IMR-90 (cell line): Measurements from ENCODE around the gene C4B. TPM values are rescaled to one million over a fixed set of nuclear protein-coding genes. Genes with fewer than 3 reads are reported as not detected.

Experiments
- ATAC-seq: fragments of 200-7000 bp; cut with Tn5 transposase; 2 replicates; pipeline ENCODE4 v1.9.1; 2020; ENCODE audit warnings: low read depth, mild to moderate bottlenecking, moderate library complexity
- BruUV-seq: library from RNA; stranded (reverse); fragments of 400-500 nt; replicated peaks from 2 replicates; lab custom pipeline; 2021; lab: Mats Ljungman, UMichigan
- CTCF ChIA-PET: fragments of 300-600 bp; formaldehyde crosslinking; extraction: SDS; loops from one replicate; lab custom pipeline; 2021; ENCODE audit warnings: antibody characterized with exemption; lab: Yijun Ruan, JAX
- POLR2A ChIA-PET: fragments of 300-600 bp; sonication (Branson Sonifier 250); formaldehyde crosslinking; loops from one replicate; lab custom pipeline; 2022; ENCODE audit warnings: antibody characterized with exemption; ENCODE audit not compliant: unreplicated experiment; lab: Charles Lee
- DNase-seq: peaks from one replicate; pipeline ENCODE4 v3.0.0; 2013
- H2AFZ ChIP-seq: replicated peaks from 2 replicates; pipeline ENCODE3; 2013; ENCODE audit warnings: low read length, mild to moderate bottlenecking; ENCODE audit not compliant: poor library complexity
- H2AK5ac ChIP-seq: 2 replicates; pipeline ENCODE4 v1.6.1; 2013; ENCODE audit warnings: low read depth, low read length, inconsistent platforms
- H2AK9ac ChIP-seq: replicated peaks from 2 replicates; pipeline ENCODE3; 2013; ENCODE audit warnings: mild to moderate bottlenecking, low read depth, low read length, moderate library complexity; ENCODE audit not compliant: poor library complexity
- H2BK120ac ChIP-seq: 2 replicates; pipeline ENCODE4 v1.6.1; 2013; ENCODE audit warnings: low read depth, low read length, inconsistent platforms
- H2BK15ac ChIP-seq: 3 replicates; pipeline ENCODE4 v1.6.1; 2013; ENCODE audit warnings: low read depth, low read length, inconsistent platforms
- H2BK20ac ChIP-seq: 2 replicates; pipeline ENCODE4 v1.6.1; 2013; ENCODE audit warnings: low read depth, mild to moderate bottlenecking, inconsistent platforms, low read length, moderate library complexity
- H2BK5ac ChIP-seq: 2 replicates; pipeline ENCODE4 v1.6.1; 2013; ENCODE audit warnings: mild to moderate bottlenecking, low read depth, low read length, inconsistent platforms; ENCODE audit not compliant: poor library complexity, severe bottlenecking
- H3K14ac ChIP-seq: replicated peaks from 2 replicates; pipeline ENCODE4 v1.6.1; 2013; ENCODE audit warnings: low read depth, low read length, inconsistent platforms
- H3K18ac ChIP-seq: 2 replicates; pipeline ENCODE4 v1.6.1; 2013; ENCODE audit warnings: low read depth, low read length, control low read depth
- H3K23ac ChIP-seq: 2 replicates; pipeline ENCODE4 v1.6.1; 2013; ENCODE audit warnings: low read depth, low read length, inconsistent platforms
- H3K27ac ChIP-seq: 2 replicates; pipeline ENCODE4 v1.5.1; 2013; ENCODE audit warnings: mild to moderate bottlenecking, control low read depth, low read length; ENCODE audit not compliant: insufficient read depth
- H3K27me3 ChIP-seq: 2 replicates; pipeline ENCODE4 v1.6.1; 2013; ENCODE audit warnings: low read length; ENCODE audit not compliant: control insufficient read depth, insufficient read depth
- H3K36me3 ChIP-seq: 2 replicates; pipeline ENCODE4 v1.6.1; 2013; ENCODE audit warnings: low read length, mixed read lengths; ENCODE audit not compliant: control insufficient read depth, insufficient read depth
- H3K4ac ChIP-seq: 2 replicates; pipeline ENCODE4 v1.6.1; 2013; ENCODE audit warnings: low read depth, low read length, inconsistent platforms
- H3K4me1 ChIP-seq: 2 replicates; pipeline ENCODE4 v1.6.1; 2013; ENCODE audit warnings: low read length, mixed read lengths; ENCODE audit not compliant: control insufficient read depth, insufficient read depth
- H3K4me2 ChIP-seq: 2 replicates; pipeline ENCODE4 v1.6.1; 2013; ENCODE audit warnings: low read depth, mild to moderate bottlenecking, control low read depth, low read length, moderate library complexity
- H3K4me3 ChIP-seq: 2 replicates; pipeline ENCODE4 v1.5.1; 2013; ENCODE audit warnings: low read depth, mild to moderate bottlenecking, control low read depth, low read length, moderate library complexity; ENCODE audit not compliant: insufficient read depth
- H3K56ac ChIP-seq: 2 replicates; pipeline ENCODE4 v1.6.1; 2013; ENCODE audit warnings: low read length, inconsistent platforms; ENCODE audit not compliant: insufficient read depth; ENCODE audit errors: extremely low read depth
- H3K79me1 ChIP-seq, 2 experiments: 2 replicates each; pipeline ENCODE4 v1.6.1; 2013; ENCODE audit warnings: low read length in 2 of 2, inconsistent platforms in 1 of 2, low read depth in 1 of 2
- H3K9ac ChIP-seq: 2 replicates; pipeline ENCODE4 v1.6.1; 2013; ENCODE audit warnings: low read depth, low read length, control low read depth
- H3K9me1 ChIP-seq: 2 replicates; pipeline ENCODE4 v1.6.1; 2013; ENCODE audit warnings: low read length, inconsistent platforms; ENCODE audit not compliant: insufficient read depth
- H3K9me3 ChIP-seq: 2 replicates; pipeline ENCODE4 v1.6.1; 2013; ENCODE audit warnings: low read length; ENCODE audit not compliant: control insufficient read depth, insufficient read depth
- H4K20me1 ChIP-seq: 2 replicates; pipeline ENCODE4 v1.6.1; 2013; ENCODE audit warnings: low read length, inconsistent platforms; ENCODE audit not compliant: insufficient read depth
- H4K5ac ChIP-seq: 2 replicates; pipeline ENCODE4 v1.6.1; 2013; ENCODE audit warnings: mild to moderate bottlenecking, low read depth, low read length, control low read depth
- H4K8ac ChIP-seq, 2 experiments: 2 replicates each; pipeline ENCODE4 v1.6.1; 2013; ENCODE audit warnings: low read depth in 2 of 2, low read length in 2 of 2, control low read depth in 1 of 2, inconsistent platforms in 1 of 2
- H4K91ac ChIP-seq: 2 replicates; pipeline ENCODE4 v1.6.1; 2013; ENCODE audit warnings: low read depth, low read length, inconsistent platforms; ENCODE audit not compliant: insufficient read depth
- CEBPB ChIP-seq: IDR thresholded peaks from 2 replicates; pipeline ENCODE4 v1.6.1; 2012; ENCODE audit warnings: low read depth, low read length, improper control_type of control experiment
- CHD1 ChIP-seq: IDR thresholded peaks from 2 replicates; pipeline ENCODE4 v1.6.1; 2012; ENCODE audit warnings: low read depth, low read length, improper control_type of control experiment
- CTCF ChIP-seq: conservative IDR thresholded peaks from 2 replicates; pipeline ENCODE4 v1.5.1; 2012; ENCODE audit warnings: mild to moderate bottlenecking, low read depth, low read length, improper control_type of control experiment
- FOS ChIP-seq: fragments of 150-350 bp; IDR thresholded peaks from 2 replicates; pipeline ENCODE4 v1.6.1; 2016; ENCODE audit warnings: low read depth, low read length
- MAFK ChIP-seq: IDR thresholded peaks from 2 replicates; pipeline ENCODE4 v1.6.1; 2012; ENCODE audit warnings: low read depth, low read length, improper control_type of control experiment
- MAZ ChIP-seq: IDR thresholded peaks from 2 replicates; pipeline ENCODE4 v1.6.1; 2012; ENCODE audit warnings: low read depth, mild to moderate bottlenecking, low read length, improper control_type of control experiment, moderate library complexity, borderline replicate concordance
- MXI1 ChIP-seq: IDR thresholded peaks from 2 replicates; pipeline ENCODE4 v1.6.1; 2012; ENCODE audit warnings: low read depth, mild to moderate bottlenecking, low read length, moderate library complexity, borderline replicate concordance
- NFE2L2 ChIP-seq: fragments of 150-350 bp; IDR thresholded peaks from 2 replicates; pipeline ENCODE4 v1.6.1; 2016; ENCODE audit warnings: low read depth, mild to moderate bottlenecking, low read length
- POLR2A ChIP-seq: IDR thresholded peaks from 2 replicates; pipeline ENCODE4 v1.6.1; 2012; ENCODE audit warnings: mild to moderate bottlenecking, low read depth, low read length
- RAD21 ChIP-seq: IDR thresholded peaks from 2 replicates; pipeline ENCODE4 v1.6.1; 2012; ENCODE audit warnings: low read length, improper control_type of control experiment
- RCOR1 ChIP-seq: IDR thresholded peaks from 2 replicates; pipeline ENCODE4 v1.6.1; 2012; ENCODE audit warnings: mild to moderate bottlenecking, low read length, improper control_type of control experiment; ENCODE audit not compliant: insufficient replicate concordance
- RFX5 ChIP-seq: IDR thresholded peaks from 2 replicates; pipeline ENCODE4 v1.8.0; 2012; ENCODE audit warnings: low read depth, mild to moderate bottlenecking, low read length, moderate library complexity
- SMC3 ChIP-seq: fragments of 150-350 bp; IDR thresholded peaks from 2 replicates; pipeline ENCODE4 v1.6.1; 2016; ENCODE audit warnings: low read depth, mild to moderate bottlenecking, antibody characterized with exemption, low read length, moderate library complexity
- WGBS, 2 experiments: methylation state at CpG; one replicate each; pipeline versions ENCODE4 v1.1.5 to v1.1.7; 2013; ENCODE audit warnings: missing lambda C conversion rate in 2 of 2; ENCODE audit not compliant: insufficient read length in 1 of 2; ENCODE audit errors: extremely low coverage in 2 of 2; 5-methylcytosine and 5-hydroxymethylcytosine counted together
- dilution Hi-C: fragments of 300-500 bp; cut with HindIII; formaldehyde crosslinking; loops from one replicate; pipeline ENCODE4 v1.14.3; 2018; ENCODE audit warnings: low sequenced_read_pairs; ENCODE audit not compliant: unreplicated experiment
- in situ Hi-C: fragments of 300-500 bp; cut with MboI; formaldehyde crosslinking; loops from 3 replicates; pipeline ENCODE4 v1.14.3; 2019; ENCODE audit warnings: low sequenced_read_pairs, inconsistent platforms, mixed read lengths
- intact Hi-C: fragments of 100-400 bp; cut with micrococcal nuclease; formaldehyde crosslinking; loops from 2 replicates; pipeline ENCODE4 v1.10.0; 2022
- polyA plus RNA-seq, 3 experiments: library from polyadenylated mRNA; depleted of rRNA; stranded (reverse); fragments of >200 nt; gene quantifications; 2 replicates each; pipeline ENCODE4 v1.2.3, GENCODE V29; 2012; ENCODE audit warnings: low replicate concordance in 1 of 3
- total RNA-seq: library from RNA; depleted of rRNA; stranded (reverse); fragments of >200 nt; gene quantifications from 2 replicates; pipeline ENCODE4 v1.2.3, GENCODE V29; 2012
- TF ChIP-seq, protein P1 (sequence below): fragments of 150-350 bp; IDR thresholded peaks from 2 replicates; pipeline ENCODE4 v1.6.1; 2016; ENCODE audit warnings: low read depth, mild to moderate bottlenecking, low read length, moderate library complexity, borderline replicate concordance
- TF ChIP-seq, protein P2 (sequence below): fragments of 150-350 bp; IDR thresholded peaks from 2 replicates; pipeline ENCODE4 v1.6.1; 2017; ENCODE audit warnings: mild to moderate bottlenecking, antibody characterized with exemption, low read length, low read depth

The C4B gene
- total and polyA plus RNA-seq, 2 of the 4 experiments (the other 2 are of a cell fraction), result 0.54 to 4.2 TPM

- H2BK120ac ChIP-seq, result no peak overlapping the region
- ATAC-seq, result no peak
- H3K27me3 ChIP-seq, result peaks cover 37% of the 10 kb centered on the region
- H3K23ac ChIP-seq, result no peak overlapping the region
- H3K4ac ChIP-seq, result no peak overlapping the region
- no peak overlapping the region for H4K91ac ChIP-seq
- H3K79me1 ChIP-seq, result no peaks in the 10 kb centered on the region
- H3K9me1 ChIP-seq, result peaks cover 7% of the 10 kb centered on the region; the same call in 1 of the 2 replicates
- no peak overlapping the region for H3K27ac ChIP-seq
- no peak overlapping the region for H3K9ac ChIP-seq
- dilution Hi-C loops (no loop called here), in situ Hi-C loops (no loop called here), intact Hi-C loops (no loop called here)
- H2BK15ac ChIP-seq, result no peak overlapping the region
- no peak overlapping the region for H3K56ac ChIP-seq
- H3K4me2 ChIP-seq, result no peak overlapping the region
- H3K18ac ChIP-seq, result no peak overlapping the region
- no peak overlapping the region for H2BK20ac ChIP-seq
- no peak overlapping the region for H2AFZ ChIP-seq
- ChIA-PET CTCF (no interaction called here), POLR2A (interaction anchor here (0.6 kb wide), 1 partner anchor 8 kb away, joined by 4 read pairs; no protein-coding TSS in a partner anchor)
- H3K4me1 ChIP-seq, result peaks cover 16% of the 10 kb centered on the region; the same call in 1 of the 2 replicates
- TF ChIP-seq RAD21 (no peak), CTCF (no peak), CEBPB (no peak), FOS (no peak), MAZ (no peak), MXI1 (no peak), CHD1 (no peak), MAFK (no peak), RCOR1 (no peak), RFX5 (no peak), NFE2L2 (no peak), POLR2A (no peak), SMC3 (no peak)
- TF ChIP-seq, protein P1, sequence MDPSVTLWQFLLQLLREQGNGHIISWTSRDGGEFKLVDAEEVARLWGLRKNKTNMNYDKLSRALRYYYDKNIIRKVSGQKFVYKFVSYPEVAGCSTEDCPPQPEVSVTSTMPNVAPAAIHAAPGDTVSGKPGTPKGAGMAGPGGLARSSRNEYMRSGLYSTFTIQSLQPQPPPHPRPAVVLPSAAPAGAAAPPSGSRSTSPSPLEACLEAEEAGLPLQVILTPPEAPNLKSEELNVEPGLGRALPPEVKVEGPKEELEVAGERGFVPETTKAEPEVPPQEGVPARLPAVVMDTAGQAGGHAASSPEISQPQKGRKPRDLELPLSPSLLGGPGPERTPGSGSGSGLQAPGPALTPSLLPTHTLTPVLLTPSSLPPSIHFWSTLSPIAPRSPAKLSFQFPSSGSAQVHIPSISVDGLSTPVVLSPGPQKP, result no peak
- TF ChIP-seq, protein P2, sequence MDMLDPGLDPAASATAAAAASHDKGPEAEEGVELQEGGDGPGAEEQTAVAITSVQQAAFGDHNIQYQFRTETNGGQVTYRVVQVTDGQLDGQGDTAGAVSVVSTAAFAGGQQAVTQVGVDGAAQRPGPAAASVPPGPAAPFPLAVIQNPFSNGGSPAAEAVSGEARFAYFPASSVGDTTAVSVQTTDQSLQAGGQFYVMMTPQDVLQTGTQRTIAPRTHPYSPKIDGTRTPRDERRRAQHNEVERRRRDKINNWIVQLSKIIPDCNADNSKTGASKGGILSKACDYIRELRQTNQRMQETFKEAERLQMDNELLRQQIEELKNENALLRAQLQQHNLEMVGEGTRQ, result no peak
- H2AK9ac ChIP-seq, result no peak overlapping the region
- H4K8ac ChIP-seq, result no peak overlapping the region
- no peaks in the 10 kb centered on the region for H3K36me3 ChIP-seq
- no TSS peak for BruUV-seq
- no peak overlapping the region for H3K4me3 ChIP-seq
- no peak overlapping the region for H2AK5ac ChIP-seq
- DNase-seq, result no peak
- no peak overlapping the region for H4K5ac ChIP-seq
- no peak overlapping the region for H2BK5ac ChIP-seq
- no peaks in the 10 kb centered on the region for H4K20me1 ChIP-seq
- no peaks in the 10 kb centered on the region for H3K9me3 ChIP-seq
- WGBS, 2 experiments, result 61% methylated on average over 4 of the region's 5 CpGs; no CpG with 5 or more reads in 1 of the 2 experiments
- no peak overlapping the region for H3K14ac ChIP-seq
Observed at GRCh38 chr6:32050562-32050961, 36.0 kb downstream of the C4B start.
